Measurements from ENCODE around the gene BRMS1.

Gene BRMS1

DNA sequence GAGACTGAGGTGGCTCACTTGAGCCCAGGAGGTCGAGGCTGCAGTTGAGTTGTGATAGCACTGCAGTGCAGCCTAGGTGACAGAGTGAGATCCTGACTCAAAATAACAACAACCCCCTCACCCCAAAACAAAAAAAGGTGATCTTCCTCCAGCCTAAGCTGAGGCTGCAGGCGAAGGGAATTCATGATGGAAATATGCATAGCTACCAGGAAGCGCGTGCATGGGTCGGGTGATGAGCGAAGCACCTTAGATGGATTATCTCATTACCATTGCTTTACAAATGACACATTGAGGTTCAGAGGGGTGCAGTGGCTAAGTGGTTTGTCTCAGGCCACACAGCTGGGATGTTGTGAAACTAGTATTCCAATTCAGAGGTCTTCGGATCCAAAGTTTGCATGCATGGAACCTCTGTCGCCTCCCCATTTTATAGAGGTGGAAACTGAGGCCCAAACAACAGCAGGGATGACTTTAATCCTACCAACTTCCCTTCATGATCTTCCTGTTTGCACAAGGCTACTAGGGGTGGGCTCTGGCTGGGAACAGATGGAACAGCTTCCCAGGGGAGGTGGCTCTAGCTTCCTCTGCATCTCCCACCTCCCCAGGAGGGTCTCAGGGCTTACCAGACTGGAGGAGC is 22.1 kb upstream of the BRMS1 start:
- DNase-seq = no peak
- H3K4me3 ChIP-seq (ENCODE audit: low read depth, low read length) = no peak overlapping the region
- no peaks in the 10 kb centered on the region for H3K36me3 ChIP-seq (replicated peaks)
- no peak overlapping the region for H3K27ac ChIP-seq
- no peaks in the 10 kb centered on the region for H3K27me3 ChIP-seq (replicated peaks)
- TF ChIP-seq, protein P1, sequence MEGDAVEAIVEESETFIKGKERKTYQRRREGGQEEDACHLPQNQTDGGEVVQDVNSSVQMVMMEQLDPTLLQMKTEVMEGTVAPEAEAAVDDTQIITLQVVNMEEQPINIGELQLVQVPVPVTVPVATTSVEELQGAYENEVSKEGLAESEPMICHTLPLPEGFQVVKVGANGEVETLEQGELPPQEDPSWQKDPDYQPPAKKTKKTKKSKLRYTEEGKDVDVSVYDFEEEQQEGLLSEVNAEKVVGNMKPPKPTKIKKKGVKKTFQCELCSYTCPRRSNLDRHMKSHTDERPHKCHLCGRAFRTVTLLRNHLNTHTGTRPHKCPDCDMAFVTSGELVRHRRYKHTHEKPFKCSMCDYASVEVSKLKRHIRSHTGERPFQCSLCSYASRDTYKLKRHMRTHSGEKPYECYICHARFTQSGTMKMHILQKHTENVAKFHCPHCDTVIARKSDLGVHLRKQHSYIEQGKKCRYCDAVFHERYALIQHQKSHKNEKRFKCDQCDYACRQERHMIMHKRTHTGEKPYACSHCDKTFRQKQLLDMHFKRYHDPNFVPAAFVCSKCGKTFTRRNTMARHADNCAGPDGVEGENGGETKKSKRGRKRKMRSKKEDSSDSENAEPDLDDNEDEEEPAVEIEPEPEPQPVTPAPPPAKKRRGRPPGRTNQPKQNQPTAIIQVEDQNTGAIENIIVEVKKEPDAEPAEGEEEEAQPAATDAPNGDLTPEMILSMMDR (IDR thresholded peaks at IDR 0.05; ENCODE audit: low read depth, low read length, missing control alignments) = no peak
- in situ Hi-C loops (cut with HindIII; ENCODE audit: low pct_ligation_motif_present, low sequenced_read_pairs) = no loop called here

GRCh38 chr11:66365711-66366619 is 21.1 kb upstream of the BRMS1 start:
- TF ChIP-seq, protein P1 (IDR thresholded peaks at IDR 0.05; ENCODE audit: low read depth, low read length, missing control alignments) = no peak
- H3K4me3 ChIP-seq (ENCODE audit: low read depth, low read length) = no peak overlapping the region
- no peak for DNase-seq
- H3K27ac ChIP-seq = no peak overlapping the region
- in situ Hi-C loops (cut with HindIII; ENCODE audit: low pct_ligation_motif_present, low sequenced_read_pairs) = no loop called here
- no peaks in the 10 kb centered on the region for H3K36me3 ChIP-seq (replicated peaks)
- no peaks in the 10 kb centered on the region for H3K27me3 ChIP-seq (replicated peaks)

DNA sequence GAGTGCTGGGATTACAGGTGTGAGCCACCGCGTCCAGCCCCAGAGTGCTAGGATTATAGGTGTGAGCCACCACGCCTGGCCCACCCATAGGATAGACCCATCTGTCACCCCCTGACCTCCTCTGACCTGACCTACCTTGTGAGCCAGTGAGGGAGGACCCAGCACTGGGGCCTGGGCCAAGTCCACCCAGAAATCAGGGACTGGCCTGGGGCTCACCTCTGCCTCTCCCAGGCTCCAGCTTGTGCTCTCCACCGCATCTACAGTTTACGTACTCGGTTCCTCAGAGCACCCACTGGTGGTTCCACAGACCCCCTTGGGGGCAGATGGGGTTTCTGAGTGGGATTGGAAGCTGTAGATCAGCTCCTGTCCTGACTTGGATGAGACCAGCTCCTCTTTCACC is 20.3 kb upstream of the BRMS1 start:
- no peaks in the 10 kb centered on the region for H3K36me3 ChIP-seq (replicated peaks)
- in situ Hi-C loops (cut with HindIII; ENCODE audit: low pct_ligation_motif_present, low sequenced_read_pairs) = no loop called here
- H3K27me3 ChIP-seq (replicated peaks) = no peaks in the 10 kb centered on the region
- no peak overlapping the region for H3K4me3 ChIP-seq (ENCODE audit: low read depth, low read length)
- H3K27ac ChIP-seq = no peak overlapping the region
- DNase-seq = no peak
- TF ChIP-seq, protein P1 (IDR thresholded peaks at IDR 0.05; ENCODE audit: low read depth, low read length, missing control alignments) = no peak

GRCh38 chr11:66363805-66364535 is 19.1 kb upstream of the BRMS1 start:
- no peaks in the 10 kb centered on the region for H3K27me3 ChIP-seq (replicated peaks)
- in situ Hi-C loops (cut with HindIII; ENCODE audit: low pct_ligation_motif_present, low sequenced_read_pairs) = no loop called here
- TF ChIP-seq, protein P1 (IDR thresholded peaks at IDR 0.05; ENCODE audit: low read depth, low read length, missing control alignments) = peak; percentile 84
- no peak overlapping the region for H3K4me3 ChIP-seq (ENCODE audit: low read depth, low read length)
- no peak overlapping the region for H3K27ac ChIP-seq
- no peaks in the 10 kb centered on the region for H3K36me3 ChIP-seq (replicated peaks)
- DNase-seq = no peak

DNA sequence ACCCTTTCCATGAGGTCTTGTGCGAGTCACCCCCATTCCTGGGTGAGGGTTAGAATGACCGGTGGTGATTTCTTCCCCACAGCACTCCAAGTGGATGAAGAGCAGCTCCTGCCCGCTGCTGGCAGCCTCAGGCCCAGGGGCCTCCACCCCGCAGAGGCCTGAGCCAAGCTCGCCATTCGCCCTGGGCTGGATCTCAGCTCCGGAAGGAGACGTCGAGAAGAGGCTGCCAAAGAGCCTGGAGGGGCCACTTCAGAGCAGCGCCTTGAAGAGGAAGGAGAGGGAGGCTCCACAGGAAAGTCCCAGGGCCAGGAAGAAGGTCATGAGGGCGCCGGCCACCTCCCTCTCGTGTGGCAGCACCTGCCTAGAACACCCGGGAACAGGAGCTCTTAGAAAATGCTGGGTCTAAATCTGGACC is 18.3 kb upstream of the BRMS1 start:
- TF ChIP-seq, protein P1 (IDR thresholded peaks at IDR 0.05; ENCODE audit: low read depth, low read length, missing control alignments) = no peak
- no peak for DNase-seq
- H3K27ac ChIP-seq = no peak overlapping the region
- H3K4me3 ChIP-seq (ENCODE audit: low read depth, low read length) = no peak overlapping the region
- no peaks in the 10 kb centered on the region for H3K27me3 ChIP-seq (replicated peaks)
- in situ Hi-C loops (cut with HindIII; ENCODE audit: low pct_ligation_motif_present, low sequenced_read_pairs) = no loop called here
- no peaks in the 10 kb centered on the region for H3K36me3 ChIP-seq (replicated peaks)

All from brain microvascular endothelial cell (primary cell).